Coronary artery (tissue), 2 donors: ENCODE data around the gene ATAD1.
"Not testable (repeated sequence)": the region's sequence is repeated elsewhere in the genome, so short reads cannot be mapped to it uniquely, and the experiment has no call there.

Source experiments
- DNase-seq: peaks from one replicate; pipeline ENCODE4 v3.0.0-alpha.2; 2017; ENCODE audit warnings: low spot score
- H3K27ac ChIP-seq, 2 donors: fragments of 200-600 bp; sonication (generic); one replicate each; pipeline ENCODE4 v1.5.1; 2016 to 2019
- H3K4me3 ChIP-seq: fragments of 200-600 bp; sonication (generic); 2 replicates; pipeline ENCODE4 v1.5.1; 2016; ENCODE audit warnings: mild to moderate bottlenecking, moderate library complexity
- TF ChIP-seq, protein P1 (sequence below): fragments of 200-600 bp; sonication (generic); IDR thresholded peaks from one replicate; pipeline ENCODE4 v1.5.1; 2019; ENCODE audit warnings: antibody characterized with exemption

ATAD1 gene

DNA sequence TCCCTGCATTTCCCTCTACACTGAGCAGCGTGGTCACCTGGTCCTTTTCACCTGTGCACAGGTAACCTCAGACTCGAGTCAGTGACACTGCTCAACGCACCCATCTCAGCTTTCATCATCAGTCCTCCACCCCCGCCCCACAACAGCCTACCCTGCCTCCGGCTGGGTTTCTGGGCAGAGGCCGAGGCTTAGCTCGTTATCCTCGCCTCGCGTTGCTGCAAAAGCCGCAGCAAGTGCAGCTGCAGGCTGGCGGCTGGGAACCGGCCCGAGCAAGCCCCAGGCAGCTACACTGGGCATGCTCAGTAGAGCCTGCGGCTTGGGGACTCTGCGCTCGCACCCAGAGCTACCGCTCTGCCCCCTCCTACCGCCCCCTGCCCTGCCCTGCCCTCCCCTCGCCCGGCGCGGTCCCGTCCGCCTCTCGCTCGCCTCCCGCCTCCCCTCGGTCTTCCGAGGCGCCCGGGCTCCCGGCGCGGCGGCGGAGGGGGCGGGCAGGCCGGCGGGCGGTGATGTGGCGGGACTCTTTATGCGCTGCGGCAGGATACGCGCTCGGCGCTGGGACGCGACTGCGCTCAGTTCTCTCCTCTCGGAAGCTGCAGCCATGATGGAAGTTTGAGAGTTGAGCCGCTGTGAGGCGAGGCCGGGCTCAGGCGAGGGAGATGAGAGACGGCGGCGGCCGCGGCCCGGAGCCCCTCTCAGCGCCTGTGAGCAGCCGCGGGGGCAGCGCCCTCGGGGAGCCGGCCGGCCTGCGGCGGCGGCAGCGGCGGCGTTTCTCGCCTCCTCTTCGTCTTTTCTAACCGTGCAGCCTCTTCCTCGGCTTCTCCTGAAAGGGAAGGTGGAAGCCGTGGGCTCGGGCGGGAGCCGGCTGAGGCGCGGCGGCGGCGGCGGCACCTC lies 45.3 kb upstream of the ATAD1 start, which contains the start of the genes KLLN and PTEN:
TSS of gene KLLN (minus strand) at position 481 of the 891 bp plus-strand sequence. CDS start 1,046 bp downstream, outside the sequence.
TSS of gene PTEN (plus strand) at position 573 of the 891 bp plus-strand sequence. CDS start 845 bp downstream, outside the sequence.
- H3K4me3 ChIP-seq = peak within 1 kb of the TSS; percentile 92
- TF ChIP-seq, protein P1, sequence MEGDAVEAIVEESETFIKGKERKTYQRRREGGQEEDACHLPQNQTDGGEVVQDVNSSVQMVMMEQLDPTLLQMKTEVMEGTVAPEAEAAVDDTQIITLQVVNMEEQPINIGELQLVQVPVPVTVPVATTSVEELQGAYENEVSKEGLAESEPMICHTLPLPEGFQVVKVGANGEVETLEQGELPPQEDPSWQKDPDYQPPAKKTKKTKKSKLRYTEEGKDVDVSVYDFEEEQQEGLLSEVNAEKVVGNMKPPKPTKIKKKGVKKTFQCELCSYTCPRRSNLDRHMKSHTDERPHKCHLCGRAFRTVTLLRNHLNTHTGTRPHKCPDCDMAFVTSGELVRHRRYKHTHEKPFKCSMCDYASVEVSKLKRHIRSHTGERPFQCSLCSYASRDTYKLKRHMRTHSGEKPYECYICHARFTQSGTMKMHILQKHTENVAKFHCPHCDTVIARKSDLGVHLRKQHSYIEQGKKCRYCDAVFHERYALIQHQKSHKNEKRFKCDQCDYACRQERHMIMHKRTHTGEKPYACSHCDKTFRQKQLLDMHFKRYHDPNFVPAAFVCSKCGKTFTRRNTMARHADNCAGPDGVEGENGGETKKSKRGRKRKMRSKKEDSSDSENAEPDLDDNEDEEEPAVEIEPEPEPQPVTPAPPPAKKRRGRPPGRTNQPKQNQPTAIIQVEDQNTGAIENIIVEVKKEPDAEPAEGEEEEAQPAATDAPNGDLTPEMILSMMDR = no peak
- DNase-seq = peak; percentile 92
- H3K27ac ChIP-seq = peak within 1 kb of the TSS; percentile 97 to 98

DNA sequence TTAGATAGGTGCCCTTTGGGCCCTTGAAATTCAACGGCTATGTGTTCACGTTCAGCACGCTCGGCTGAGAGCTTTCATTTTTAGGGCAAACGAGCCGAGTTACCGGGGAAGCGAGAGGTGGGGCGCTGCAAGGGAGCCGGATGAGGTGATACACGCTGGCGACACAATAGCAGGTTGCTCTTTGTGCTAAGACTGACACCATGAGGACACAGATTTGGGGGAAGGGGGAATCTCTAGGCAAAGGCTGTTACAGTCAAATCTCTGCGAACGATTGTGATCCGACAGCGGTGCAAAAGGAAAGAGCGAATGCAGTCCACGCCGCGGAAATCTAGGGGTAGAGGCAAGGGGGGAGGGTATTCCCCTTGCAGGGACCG lies 44.6 kb upstream of the ATAD1 start:
- TF ChIP-seq, protein P1 = no peak
- no peak for DNase-seq
- H3K4me3 ChIP-seq = peak overlapping the region; percentile 92
- H3K27ac ChIP-seq = peak overlapping the region; percentile 97 to 98

DNA sequence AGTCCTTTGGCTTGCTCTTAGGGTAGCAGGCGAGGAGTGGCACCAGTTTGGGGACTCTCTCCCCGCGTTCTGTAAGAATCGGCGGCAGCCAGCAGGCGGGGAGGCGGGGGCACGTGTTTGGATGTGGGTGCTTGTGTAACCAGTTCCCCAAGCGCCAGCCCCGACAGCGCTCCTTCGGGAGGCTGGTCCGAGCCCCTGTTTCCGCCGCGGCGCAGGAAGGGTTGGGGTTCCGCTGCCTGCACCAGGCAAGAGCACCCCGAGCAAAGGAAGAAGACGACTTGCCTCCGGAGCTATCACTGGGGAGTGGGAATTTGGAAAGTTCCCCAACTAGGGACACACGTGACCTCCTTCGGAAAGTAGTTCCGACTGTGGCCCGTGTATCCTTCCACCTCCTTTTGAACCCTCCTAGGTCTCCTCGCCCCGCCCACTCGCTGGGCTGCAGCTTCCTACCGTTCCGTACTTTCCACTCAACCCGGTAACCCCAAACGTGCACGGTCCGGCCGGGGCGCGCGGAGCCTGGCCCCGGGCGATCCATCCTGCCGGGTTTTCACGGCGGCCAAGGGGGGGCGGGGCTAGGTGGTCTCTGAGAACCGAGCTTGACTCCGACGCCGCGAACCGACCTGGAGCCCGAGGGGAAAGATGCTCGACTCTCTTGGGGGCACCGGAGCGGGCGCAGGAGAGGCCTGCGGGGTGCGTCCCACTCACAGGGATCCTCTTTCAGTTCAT lies 44.1 kb upstream of the ATAD1 start:
- Histone ChIP-seq H3K4me3 (peak overlapping the region; percentile 92), H3K27ac (peak overlapping the region; percentile 97 to 98)
- TF ChIP-seq, protein P1 = no peak
- peak; percentile 98 for DNase-seq

DNA sequence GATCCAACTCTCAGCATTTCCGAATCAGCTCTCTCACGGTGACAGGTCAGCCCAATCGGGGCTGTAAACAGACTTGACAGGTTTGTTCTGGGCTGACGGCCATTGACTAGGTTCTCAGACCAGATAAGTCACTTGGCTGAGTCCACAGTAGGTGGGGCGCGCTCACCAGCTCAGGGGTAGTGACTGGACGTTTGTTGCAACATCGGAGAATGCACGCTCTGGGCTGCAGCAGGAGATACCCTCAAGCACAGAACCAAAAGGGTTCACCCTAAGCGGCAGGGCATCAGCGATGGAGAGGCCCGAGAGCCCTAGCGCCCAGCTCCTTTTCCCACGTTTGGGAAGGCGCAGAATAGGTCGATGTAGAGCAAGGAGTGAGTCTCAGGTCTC lies 43.5 kb upstream of the ATAD1 start:
- TF ChIP-seq, protein P1 = no peak
- Histone ChIP-seq H3K27ac (peak overlapping the region; percentile 97 to 98), H3K4me3 (peak overlapping the region; percentile 92)
- peak; percentile 90 for DNase-seq

DNA sequence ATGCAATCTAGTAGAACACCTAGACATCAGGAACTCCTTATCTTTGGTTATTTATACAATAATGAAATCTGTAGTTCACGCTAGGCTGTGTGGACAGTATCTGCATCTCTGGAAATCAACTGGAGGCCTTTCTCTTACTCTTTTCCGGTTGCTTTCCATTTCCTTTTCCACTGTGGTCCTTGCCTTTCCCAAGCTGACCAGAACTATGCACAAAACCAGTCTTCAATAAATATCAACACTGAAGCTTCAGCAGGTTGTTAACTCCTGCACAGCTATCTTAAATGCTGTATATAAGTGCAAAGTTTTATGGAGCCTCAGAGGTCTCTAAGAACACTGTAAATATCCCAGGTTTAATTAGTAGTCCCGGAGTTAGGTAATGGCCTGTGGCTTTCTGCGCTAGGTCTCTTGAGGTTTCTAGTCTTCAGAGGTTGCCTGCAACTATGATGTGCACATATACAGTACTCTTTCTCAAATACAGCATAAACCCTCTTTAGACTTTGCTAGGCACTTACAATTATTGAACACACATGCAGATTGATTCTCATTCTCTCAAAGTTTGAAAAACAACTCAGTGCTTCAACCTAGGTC lies 42.9 kb upstream of the ATAD1 start:
- TF ChIP-seq, protein P1 = no peak
- H3K4me3 ChIP-seq = peak overlapping the region; percentile 92
- DNase-seq = no peak
- peak overlapping the region; percentile 97 to 98 for H3K27ac ChIP-seq

DNA sequence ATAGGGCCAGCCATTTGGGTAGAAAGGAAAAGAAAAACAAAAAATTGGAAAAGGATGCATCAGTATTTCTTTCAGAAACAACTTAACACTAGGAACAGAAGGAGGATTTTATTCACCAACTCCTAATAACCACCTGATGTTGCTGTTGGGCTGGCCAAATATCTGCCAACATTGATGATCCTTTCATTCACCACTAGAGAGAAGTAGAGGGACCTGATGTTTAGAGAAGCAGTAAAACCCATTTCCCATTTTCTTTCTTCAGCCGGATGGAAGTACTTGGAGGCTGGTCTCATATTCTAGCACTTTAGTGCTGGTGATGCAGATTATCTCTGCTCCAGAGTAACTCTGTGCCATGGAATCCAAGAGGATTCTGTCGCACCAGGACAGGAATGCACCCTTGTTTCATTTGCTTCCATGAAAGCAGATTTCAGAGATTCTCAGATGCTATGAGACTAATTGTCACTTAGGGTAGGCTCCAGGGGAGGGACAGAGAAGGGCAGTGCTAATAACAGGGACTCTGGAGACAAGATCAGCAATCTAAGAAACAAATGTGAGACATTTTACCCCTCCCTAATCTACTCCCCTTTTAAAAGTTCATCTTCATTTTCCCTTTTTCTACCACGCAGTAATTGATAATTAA lies 42.2 kb upstream of the ATAD1 start:
- TF ChIP-seq, protein P1 = peak; percentile 10
- Histone ChIP-seq H3K27ac (peak overlapping the region in 1 of 2 donors; percentile 97), H3K4me3 (no peak overlapping the region)
- no peak for DNase-seq

DNA sequence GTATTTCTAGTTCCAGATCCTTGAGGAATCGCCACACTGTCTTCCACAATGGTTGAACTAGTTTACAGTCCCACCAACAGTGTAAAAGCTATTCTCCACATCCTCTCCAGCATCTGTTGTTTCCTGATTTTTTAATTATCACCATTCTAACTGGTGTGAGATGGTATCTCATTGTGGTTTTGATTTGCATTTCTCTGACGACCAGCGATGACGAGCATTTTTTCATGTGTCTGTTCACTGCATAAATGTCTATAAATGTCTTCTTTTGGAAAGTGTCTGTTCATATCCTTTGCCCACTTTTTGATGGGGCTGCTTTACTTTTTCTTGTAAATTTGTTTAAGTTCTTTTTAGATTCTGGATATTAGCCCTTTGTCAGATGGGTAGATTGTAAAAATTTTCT lies 37.6 kb upstream of the ATAD1 start:
- H3K4me3 ChIP-seq, DNase-seq, H3K27ac ChIP-seq: not testable (repeated sequence)

DNA sequence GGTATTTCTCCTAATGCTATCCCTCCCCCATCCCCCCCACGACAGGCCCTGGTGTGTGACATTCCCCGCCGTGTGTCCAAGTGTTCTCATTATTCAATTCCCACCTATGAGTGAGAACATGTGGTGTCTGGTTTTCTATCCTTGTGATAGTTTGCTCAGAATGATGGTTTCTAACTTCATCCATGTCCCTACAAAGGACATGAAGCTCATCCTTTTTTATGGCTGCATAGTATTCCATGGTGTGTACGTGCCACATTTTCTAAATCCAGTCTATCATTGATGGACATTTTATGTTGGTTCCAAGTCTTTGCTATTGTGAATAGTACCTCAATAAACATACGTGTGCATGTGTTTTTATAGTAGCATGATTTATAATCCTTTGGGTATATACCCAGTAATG lies 37.2 kb upstream of the ATAD1 start:
- H3K4me3 ChIP-seq, DNase-seq, H3K27ac ChIP-seq: not testable (repeated sequence)
